Neuronal stem cell (in vitro differentiated cells): Measurements from ENCODE around the gene RANGRF.
A peak's percentile ranks its signal among the peaks of the same experiment; 100 is the strongest.

Experiments used
- DNase-seq: peaks from one replicate; pipeline ENCODE4 v3.0.0-alpha.2; 2013; ENCODE audit warnings: low spot score
- H2AFZ ChIP-seq: one replicate; pipeline ENCODE4 v1.6.1; 2013; ENCODE audit warnings: mild to moderate bottlenecking, low read length, inconsistent platforms
- H2AK5ac ChIP-seq: 2 replicates; pipeline ENCODE4 v1.6.1; 2013; ENCODE audit warnings: low read depth, mild to moderate bottlenecking, inconsistent platforms, low read length, moderate library complexity, mixed read lengths
- H2BK120ac ChIP-seq: 2 replicates; pipeline ENCODE4 v1.6.1; 2013; ENCODE audit warnings: low read depth, mild to moderate bottlenecking, inconsistent platforms, low read length, moderate library complexity, mixed read lengths
- H2BK12ac ChIP-seq: one replicate; pipeline ENCODE4 v1.6.1; 2013; ENCODE audit warnings: low read length, inconsistent platforms
- H2BK15ac ChIP-seq: 2 replicates; pipeline ENCODE4 v1.6.1; 2013; ENCODE audit warnings: mild to moderate bottlenecking, low read length, inconsistent platforms, mixed read lengths
- H2BK5ac ChIP-seq: one replicate; pipeline ENCODE4 v1.6.1; 2013; ENCODE audit warnings: inconsistent platforms, mild to moderate bottlenecking, low read length, moderate library complexity
- H3K14ac ChIP-seq: one replicate; pipeline ENCODE4 v1.6.1; 2013; ENCODE audit warnings: low read length, inconsistent platforms
- H3K18ac ChIP-seq: 2 replicates; pipeline ENCODE4 v1.6.1; 2013; ENCODE audit warnings: low read length, inconsistent platforms
- H3K23ac ChIP-seq: 2 replicates; pipeline ENCODE4 v1.6.1; 2013; ENCODE audit warnings: low read depth, mild to moderate bottlenecking, mixed read lengths, low read length, inconsistent platforms; ENCODE audit not compliant: poor library complexity
- H3K27ac ChIP-seq: replicated peaks from 3 replicates; pipeline ENCODE4 v1.5.1; 2013; ENCODE audit warnings: low read length, inconsistent platforms
- H3K27me3 ChIP-seq, 3 experiments: 2 replicates each; pipeline ENCODE4 v1.6.1; 2013; ENCODE audit warnings: low read length in 3 of 3, mild to moderate bottlenecking in 2 of 3, inconsistent platforms in 1 of 3, low read depth in 1 of 3, mixed read lengths in 1 of 3, moderate library complexity in 1 of 3; ENCODE audit not compliant: control insufficient read depth in 3 of 3, insufficient read depth in 3 of 3
- H3K36me3 ChIP-seq, 2 donors: replicated peaks in 1 of 2; 2 replicates each; pipeline ENCODE4 v1.6.1; 2013; ENCODE audit warnings: low read length in 2 of 2; ENCODE audit not compliant: control insufficient read depth in 2 of 2, insufficient read depth in 2 of 2
- H3K4ac ChIP-seq: 2 replicates; pipeline ENCODE4 v1.6.1; 2013; ENCODE audit warnings: inconsistent platforms, mild to moderate bottlenecking, low read length, moderate library complexity
- H3K4me1 ChIP-seq, 2 donors: 1 replicate in 1 of 2; 2 replicates in 1 of 2; pipeline ENCODE4 v1.6.1; 2013; ENCODE audit warnings: low read length in 2 of 2, low read depth in 1 of 2; ENCODE audit not compliant: control insufficient read depth in 2 of 2, insufficient read depth in 1 of 2
- H3K4me2 ChIP-seq: one replicate; pipeline ENCODE4 v1.6.1; 2013; ENCODE audit warnings: mild to moderate bottlenecking, low read length, inconsistent platforms; ENCODE audit not compliant: insufficient read depth, poor library complexity, severe bottlenecking
- H3K4me3 ChIP-seq, 2 donors: 2 replicates each; pipeline ENCODE4 v1.5.1; 2013; ENCODE audit warnings: low read length in 2 of 2, mild to moderate bottlenecking in 2 of 2, inconsistent platforms in 1 of 2, moderate library complexity in 1 of 2
- H3K79me1 ChIP-seq: one replicate; pipeline ENCODE4 v1.6.1; 2013; ENCODE audit warnings: low read depth, mild to moderate bottlenecking, inconsistent platforms, low read length, moderate library complexity
- H3K9ac ChIP-seq: one replicate; pipeline ENCODE4 v1.6.1; 2013; ENCODE audit warnings: mild to moderate bottlenecking, low read depth, low read length, inconsistent platforms; ENCODE audit not compliant: poor library complexity
- H3K9me3 ChIP-seq, 2 donors: replicated peaks in 1 of 2; 2 replicates each; pipeline versions ENCODE3 to v1.6.1; 2013; ENCODE audit warnings: low read length in 2 of 2, mild to moderate bottlenecking in 2 of 2, inconsistent platforms in 1 of 2, low read depth in 1 of 2, mixed read lengths in 1 of 2, moderate library complexity in 1 of 2; ENCODE audit not compliant: control insufficient read depth in 2 of 2, insufficient read depth in 1 of 2
- H4K8ac ChIP-seq: one replicate; pipeline ENCODE4 v1.6.1; 2013; ENCODE audit warnings: low read depth, mild to moderate bottlenecking, inconsistent platforms, low read length, moderate library complexity
- H4K91ac ChIP-seq: one replicate; pipeline ENCODE4 v1.6.1; 2013; ENCODE audit warnings: low read length, low read depth, mild to moderate bottlenecking, inconsistent platforms; ENCODE audit not compliant: poor library complexity
- WGBS, 2 donors: extraction: QIAGEN DNeasy Blood & Tissue Kit; methylation state at CpG; one replicate each; pipeline ENCODE4 v1.1.7; 2013; ENCODE audit warnings: missing lambda C conversion rate in 2 of 2, mixed read lengths in 1 of 2; ENCODE audit not compliant: insufficient read length in 2 of 2, insufficient replicate concordance in 1 of 2; ENCODE audit errors: extremely low coverage in 2 of 2; 5-methylcytosine and 5-hydroxymethylcytosine counted together

RANGRF gene

DNA sequence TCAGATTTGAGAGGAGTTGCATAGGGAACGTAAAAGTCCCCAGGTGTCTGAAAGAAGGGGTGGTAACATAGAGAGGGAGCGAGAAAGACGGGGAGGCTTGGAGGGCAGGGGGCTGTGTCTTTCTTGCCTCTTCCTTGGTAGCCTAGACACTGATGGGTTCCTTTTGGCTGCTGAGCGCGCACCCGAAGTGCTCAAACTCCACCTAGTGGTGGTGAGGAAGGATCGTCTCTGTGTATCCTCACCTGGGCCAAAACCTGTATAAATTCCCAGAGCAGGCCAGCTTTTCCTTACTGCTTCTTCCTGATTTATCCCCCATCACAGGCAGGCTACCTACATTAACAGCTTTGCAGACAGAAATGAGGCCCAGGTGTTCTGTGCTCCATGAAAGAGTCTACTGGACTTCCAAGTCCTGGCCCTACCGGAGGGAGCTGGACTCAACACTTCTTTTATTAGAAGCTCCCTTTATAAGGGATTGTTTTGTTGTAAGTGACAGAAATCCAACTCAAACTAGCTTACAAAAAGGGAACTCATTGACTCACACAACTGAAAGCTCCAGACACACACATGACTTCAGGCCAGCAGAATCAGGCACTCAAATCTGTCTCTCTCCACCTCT is 12.3 kb downstream of the RANGRF start:
- no peak overlapping the region for H3K27ac ChIP-seq
- no peak overlapping the region for H2BK15ac ChIP-seq
- H2BK120ac ChIP-seq = no peak overlapping the region
- no peak overlapping the region for H2BK5ac ChIP-seq
- H3K4me2 ChIP-seq = no peak overlapping the region
- no peaks in the 10 kb centered on the region for H3K79me1 ChIP-seq
- H3K23ac ChIP-seq = no peak overlapping the region
- peak overlapping the region; percentile 85 for H2AK5ac ChIP-seq
- peak; percentile 51 for DNase-seq
- H4K91ac ChIP-seq = no peak overlapping the region
- H3K14ac ChIP-seq = no peak overlapping the region
- H3K18ac ChIP-seq = no peak overlapping the region
- H3K9ac ChIP-seq = no peak overlapping the region
- no peaks in the 10 kb centered on the region for H3K9me3 ChIP-seq
- H2AFZ ChIP-seq = peak overlapping the region; percentile 60
- no peaks in the 10 kb centered on the region for H3K27me3 ChIP-seq
- H3K36me3 ChIP-seq = no peaks in the 10 kb centered on the region
- H2BK12ac ChIP-seq = no peak overlapping the region
- WGBS, 2 donors = no CpG with 5 or more reads among the region's 8 CpGs
- H3K4me3 ChIP-seq = no peak overlapping the region
- H3K4me1 ChIP-seq = no peaks in the 10 kb centered on the region
- H3K4ac ChIP-seq = no peak overlapping the region
- no peak overlapping the region for H4K8ac ChIP-seq

DNA sequence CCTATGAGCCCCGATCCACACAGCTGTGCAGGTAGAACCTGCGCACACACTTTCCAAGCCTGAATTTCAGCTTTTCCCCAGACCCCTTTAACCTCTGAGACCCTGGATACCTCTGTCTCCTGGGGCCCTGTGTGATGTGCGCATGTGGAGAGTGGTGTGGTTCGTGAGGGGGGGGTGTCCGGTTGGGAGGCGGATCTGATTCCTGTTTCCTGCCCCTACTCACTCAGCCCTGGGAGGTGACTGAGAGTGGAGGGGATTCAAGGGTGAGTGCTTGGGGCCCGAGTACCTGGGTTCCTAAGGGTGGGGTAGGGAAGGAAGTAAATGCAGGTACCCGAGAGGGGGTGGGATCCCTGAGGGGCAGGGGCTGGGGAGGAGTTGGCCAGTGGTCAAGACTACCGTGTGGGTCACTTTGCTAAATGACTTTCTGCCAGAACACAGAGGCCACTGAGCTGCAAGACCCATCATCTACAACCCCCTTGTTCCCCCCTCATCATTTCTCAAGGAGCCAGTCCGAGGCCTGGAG is 22.2 kb downstream of the RANGRF start:
- Histone ChIP-seq H4K91ac (no peak overlapping the region), H3K36me3 (no peaks in the 10 kb centered on the region), H3K79me1 (no peaks in the 10 kb centered on the region), H3K27me3 (peaks cover 3 to 56% (median 11%) of the 10 kb centered on the region in 3 experiments), H3K4me1 (peaks cover 6 to 15% of the 10 kb centered on the region in 2 donors), H3K9ac (peak overlapping the region; percentile 55), H2BK15ac (peak overlapping the region; percentile 15), H3K4ac (no peak overlapping the region), H3K9me3 (no peaks in the 10 kb centered on the region), H2BK5ac (no peak overlapping the region), H2AFZ (no peak overlapping the region), H2BK120ac (peak overlapping the region; percentile 87), H3K4me2 (no peak overlapping the region), H3K27ac (no peak overlapping the region), H2AK5ac (peak overlapping the region; percentile 52), H3K14ac (peak overlapping the region; percentile 85), H4K8ac (no peak overlapping the region), H3K4me3 (peak overlapping the region in 1 of 2 donors; percentile 60), H3K18ac (peak overlapping the region; percentile 3), H3K23ac (no peak overlapping the region), H2BK12ac (no peak overlapping the region)
- no CpG with 5 or more reads among the region's 10 CpGs for WGBS, 2 donors
- no peak for DNase-seq

GRCh38 chr17:8311131-8311790 is 22.8 kb downstream of the RANGRF start:
- Histone ChIP-seq H3K27me3 (peaks cover 5 to 62% (median 17%) of the 10 kb centered on the region in 3 experiments), H3K4me1 (peaks cover 6 to 18% of the 10 kb centered on the region in 2 donors)

GRCh38 chr17:8312251-8312650 is 23.8 kb downstream of the RANGRF start:
- H3K18ac ChIP-seq = no peak overlapping the region
- no peak overlapping the region for H3K4me3 ChIP-seq
- H3K9me3 ChIP-seq = no peaks in the 10 kb centered on the region
- peaks cover 5 to 72% (median 24%) of the 10 kb centered on the region in 3 experiments for H3K27me3 ChIP-seq
- no peak overlapping the region for H3K4me2 ChIP-seq
- H3K23ac ChIP-seq = peak overlapping the region; percentile 20
- DNase-seq = no peak
- no CpG with 5 or more reads among the region's 13 CpGs for WGBS, 2 donors
- H3K4ac ChIP-seq = no peak overlapping the region
- no peak overlapping the region for H2AFZ ChIP-seq
- no peak overlapping the region for H3K27ac ChIP-seq
- H2BK15ac ChIP-seq = peak overlapping the region; percentile 37
- no peak overlapping the region for H2BK5ac ChIP-seq
- H3K4me1 ChIP-seq = peaks cover 6 to 18% of the 10 kb centered on the region in 2 donors
- H3K79me1 ChIP-seq = no peaks in the 10 kb centered on the region
- no peak overlapping the region for H4K91ac ChIP-seq
- H3K9ac ChIP-seq = no peak overlapping the region
- no peak overlapping the region for H2BK120ac ChIP-seq
- H2AK5ac ChIP-seq = no peak overlapping the region
- no peaks in the 10 kb centered on the region for H3K36me3 ChIP-seq
- H4K8ac ChIP-seq = no peak overlapping the region
- no peak overlapping the region for H2BK12ac ChIP-seq
- no peak overlapping the region for H3K14ac ChIP-seq

More at GRCh38 chr17:8311131-8311790, 22.8 kb downstream of the RANGRF start:
- H3K23ac ChIP-seq = no peak overlapping the region
- H2BK120ac ChIP-seq = no peak overlapping the region
- H2BK12ac ChIP-seq = peak overlapping the region; percentile 84
- no CpG with 5 or more reads among the region's 25 CpGs for WGBS, 2 donors
- no peak overlapping the region for H3K14ac ChIP-seq
- peak overlapping the region; percentile 15 for H2BK15ac ChIP-seq
- no peak for DNase-seq
- no peak overlapping the region for H3K4me3 ChIP-seq
- no peak overlapping the region for H2AFZ ChIP-seq
- H3K27ac ChIP-seq = no peak overlapping the region
- peak overlapping the region; percentile 43 for H4K91ac ChIP-seq
- H3K4me2 ChIP-seq = no peak overlapping the region
- H2BK5ac ChIP-seq = no peak overlapping the region
- H3K9me3 ChIP-seq = no peaks in the 10 kb centered on the region
- no peaks in the 10 kb centered on the region for H3K36me3 ChIP-seq
- H2AK5ac ChIP-seq = peak overlapping the region; percentile 52
- H3K79me1 ChIP-seq = no peaks in the 10 kb centered on the region
- no peak overlapping the region for H3K4ac ChIP-seq
- H3K9ac ChIP-seq = no peak overlapping the region
- no peak overlapping the region for H3K18ac ChIP-seq
- H4K8ac ChIP-seq = no peak overlapping the region
